GM12892 (cell line): ENCODE data around the gene GSTP1.
"Not testable (repeated sequence)": the region's sequence is repeated elsewhere in the genome, so short reads cannot be mapped to it uniquely, and the experiment has no call there.

Source experiments
- POLR2A ChIP-seq: IDR thresholded peaks from 2 replicates; pipeline ENCODE4 v1.6.1; 2011; ENCODE audit warnings: low read depth, low read length, control low read depth
- POLR2AphosphoS5 ChIP-seq: IDR thresholded peaks from 2 replicates; pipeline ENCODE4 v1.6.1; 2011; ENCODE audit warnings: low read depth, low read length, control low read depth

DNA sequence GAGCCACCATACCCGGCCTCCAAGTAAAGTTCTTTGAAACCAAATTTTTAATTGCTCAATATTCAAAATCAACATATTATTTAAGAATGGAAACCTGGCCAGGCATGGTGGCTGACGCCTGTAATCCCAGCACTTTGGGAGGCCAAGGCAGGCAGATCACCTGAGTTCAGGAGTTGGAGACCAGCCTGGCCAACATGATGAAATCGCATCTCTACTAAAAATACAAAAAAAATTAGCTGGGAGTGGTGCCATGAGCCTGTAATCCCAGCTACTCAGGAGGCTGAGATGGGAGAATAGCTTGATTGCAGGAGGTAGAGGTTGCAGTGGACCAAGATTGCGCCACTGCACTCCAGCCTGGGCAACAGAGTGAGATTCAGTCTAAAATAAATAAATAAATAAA is 35.5 kb upstream of the GSTP1 start:
- not testable (repeated sequence) for TF ChIP-seq POLR2AphosphoS5, POLR2A
